Measurements from ENCODE around the gene IGSF8.

DNA sequence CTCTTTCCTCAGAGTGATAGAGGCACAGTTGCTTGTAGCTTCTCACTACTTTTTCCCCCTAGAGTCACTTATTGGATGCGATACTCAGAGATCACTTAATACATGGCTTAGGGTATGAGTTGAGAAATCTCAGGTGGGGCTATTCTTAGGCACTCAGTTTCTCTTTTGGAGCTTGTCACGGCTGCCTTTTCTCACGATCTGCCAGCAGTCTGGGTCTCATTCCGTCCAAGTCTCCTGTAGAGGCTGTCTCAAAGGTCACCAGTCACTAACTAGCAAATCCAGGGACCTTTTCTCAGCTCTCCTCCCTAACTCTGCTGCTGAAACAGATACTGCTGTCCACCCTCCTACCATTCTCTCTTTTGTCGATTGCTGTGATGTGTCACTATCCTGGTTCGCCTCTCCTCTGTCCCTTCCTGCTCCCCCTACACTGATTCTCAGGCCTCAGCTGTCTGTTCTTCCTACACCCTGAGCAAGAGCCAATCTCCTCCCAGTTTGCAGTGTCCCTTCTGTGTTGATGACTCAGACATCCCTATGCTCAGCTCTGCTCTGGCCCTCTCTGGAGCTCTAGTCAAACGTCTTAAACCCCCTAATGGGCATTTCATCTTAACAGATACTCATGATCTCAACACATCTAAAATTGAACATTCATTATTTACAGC is 29.6 kb upstream of the IGSF8 start:
- TF ChIP-seq POLR2A (IDR thresholded peaks at IDR 0.05; ENCODE audit: low read depth, low read length), result no peak
- no peak for TF ChIP-seq TAF1 (IDR thresholded peaks at IDR 0.05; ENCODE audit: borderline replicate concordance, low read depth, low read length)

All from GM12892 (cell line).